ENCODE measurements around the gene FRK. TPM values are rescaled to one million over a fixed set of nuclear protein-coding genes. Genes with fewer than 3 reads are reported as not detected.
A peak's percentile ranks its signal among the peaks of the same experiment; 100 is the strongest.

FRK gene
- total and polyA plus RNA-seq, 2 experiments from 2014 or later = 2.7 to 16.9 TPM

DNA sequence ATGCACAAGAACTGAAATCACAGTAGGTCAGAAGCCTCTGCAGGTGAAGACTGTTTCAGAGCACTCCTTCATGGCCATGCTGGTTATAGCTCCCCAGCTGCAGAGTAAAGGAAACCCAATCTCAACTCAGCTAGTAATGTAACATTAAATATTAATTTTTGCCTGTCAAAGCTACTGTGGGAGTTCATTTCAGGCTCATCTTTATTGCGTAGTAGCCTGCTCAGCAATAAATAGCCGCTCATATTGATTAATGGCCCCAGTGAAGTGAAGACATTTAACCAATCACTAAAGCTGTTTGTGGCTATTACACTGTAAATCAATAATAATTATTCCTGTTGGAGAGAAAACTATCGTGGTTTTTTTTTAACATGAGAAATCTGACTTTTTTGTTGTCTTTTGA lies 101.7 kb downstream of the FRK start:
- H2AFZ ChIP-seq = no peak overlapping the region
- no peaks in the 10 kb centered on the region for H3K36me3 ChIP-seq (replicated peaks; ENCODE audit: insufficient read depth, low read depth)
- H3K9me3 ChIP-seq (ENCODE audit: low read depth) = no peaks in the 10 kb centered on the region
- no peak for DNase-seq (ENCODE audit: low spot score)
- no peaks in the 10 kb centered on the region for H3K27me3 ChIP-seq
- WGBS (ENCODE audit: low lambda C conversion rate, missing lambda C conversion rate) = 91% methylated on average over 3 of the region's 3 CpGs
- H3K79me2 ChIP-seq = no peaks in the 10 kb centered on the region
- H3K9me2 ChIP-seq (replicated peaks; ENCODE audit: insufficient read depth) = no peaks in the 10 kb centered on the region
- H3K4me3 ChIP-seq = no peak overlapping the region
- no peak overlapping the region for H3K27ac ChIP-seq
- H3K4me1 ChIP-seq (ENCODE audit: insufficient read depth) = no peaks in the 10 kb centered on the region
- no peak overlapping the region for H3K4me2 ChIP-seq
- TF ChIP-seq EZH2 (IDR thresholded peaks at IDR 0.05; ENCODE audit: borderline replicate concordance) (no peak), EZH2phosphoT487 (IDR thresholded peaks at IDR 0.05; ENCODE audit: low read depth, severe bottlenecking, unreplicated experiment) (no peak)
- TF ChIP-seq, protein P1, sequence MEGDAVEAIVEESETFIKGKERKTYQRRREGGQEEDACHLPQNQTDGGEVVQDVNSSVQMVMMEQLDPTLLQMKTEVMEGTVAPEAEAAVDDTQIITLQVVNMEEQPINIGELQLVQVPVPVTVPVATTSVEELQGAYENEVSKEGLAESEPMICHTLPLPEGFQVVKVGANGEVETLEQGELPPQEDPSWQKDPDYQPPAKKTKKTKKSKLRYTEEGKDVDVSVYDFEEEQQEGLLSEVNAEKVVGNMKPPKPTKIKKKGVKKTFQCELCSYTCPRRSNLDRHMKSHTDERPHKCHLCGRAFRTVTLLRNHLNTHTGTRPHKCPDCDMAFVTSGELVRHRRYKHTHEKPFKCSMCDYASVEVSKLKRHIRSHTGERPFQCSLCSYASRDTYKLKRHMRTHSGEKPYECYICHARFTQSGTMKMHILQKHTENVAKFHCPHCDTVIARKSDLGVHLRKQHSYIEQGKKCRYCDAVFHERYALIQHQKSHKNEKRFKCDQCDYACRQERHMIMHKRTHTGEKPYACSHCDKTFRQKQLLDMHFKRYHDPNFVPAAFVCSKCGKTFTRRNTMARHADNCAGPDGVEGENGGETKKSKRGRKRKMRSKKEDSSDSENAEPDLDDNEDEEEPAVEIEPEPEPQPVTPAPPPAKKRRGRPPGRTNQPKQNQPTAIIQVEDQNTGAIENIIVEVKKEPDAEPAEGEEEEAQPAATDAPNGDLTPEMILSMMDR (IDR thresholded peaks at IDR 0.05; ENCODE audit: poor library complexity) = no peak
- H4K20me1 ChIP-seq (ENCODE audit: insufficient read depth, poor library complexity, severe bottlenecking) = no peaks in the 10 kb centered on the region

DNA sequence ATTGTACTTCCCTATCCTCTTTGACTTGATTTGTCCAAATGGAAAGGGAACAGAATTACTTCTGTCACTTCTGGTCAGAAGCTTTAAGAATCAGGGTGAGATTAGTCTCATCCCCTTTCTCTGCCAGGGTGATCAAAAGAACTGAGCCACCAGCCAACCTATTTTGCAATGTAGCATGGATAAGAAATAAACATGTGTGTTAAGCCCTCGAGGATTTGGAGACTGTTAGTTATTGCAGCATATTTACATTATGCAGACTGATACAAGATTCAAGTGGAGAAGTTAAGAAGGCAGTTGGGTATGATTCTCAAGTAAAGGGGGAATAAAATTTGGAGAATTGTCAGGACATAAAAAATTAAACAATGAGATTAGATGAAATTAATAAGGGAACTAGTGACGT lies 106.0 kb downstream of the FRK start:
- H4K20me1 ChIP-seq (ENCODE audit: insufficient read depth, poor library complexity, severe bottlenecking) = no peaks in the 10 kb centered on the region
- no peak overlapping the region for H2AFZ ChIP-seq
- H3K4me3 ChIP-seq = no peak overlapping the region
- H3K27me3 ChIP-seq = no peaks in the 10 kb centered on the region
- no peaks in the 10 kb centered on the region for H3K4me1 ChIP-seq (ENCODE audit: insufficient read depth)
- 76% methylated on average over 2 of the region's 2 CpGs for WGBS (ENCODE audit: low lambda C conversion rate, missing lambda C conversion rate)
- no peak overlapping the region for H3K4me2 ChIP-seq
- H3K9me3 ChIP-seq (ENCODE audit: low read depth) = no peaks in the 10 kb centered on the region
- H3K36me3 ChIP-seq (replicated peaks; ENCODE audit: insufficient read depth, low read depth) = no peaks in the 10 kb centered on the region
- no peak for DNase-seq (ENCODE audit: low spot score)
- TF ChIP-seq, protein P1 (IDR thresholded peaks at IDR 0.05; ENCODE audit: poor library complexity) = no peak
- TF ChIP-seq EZH2phosphoT487 (IDR thresholded peaks at IDR 0.05; ENCODE audit: low read depth, severe bottlenecking, unreplicated experiment) (no peak), EZH2 (IDR thresholded peaks at IDR 0.05; ENCODE audit: borderline replicate concordance) (no peak)
- H3K9me2 ChIP-seq (replicated peaks; ENCODE audit: insufficient read depth) = no peaks in the 10 kb centered on the region
- no peak overlapping the region for H3K27ac ChIP-seq
- no peaks in the 10 kb centered on the region for H3K79me2 ChIP-seq

DNA sequence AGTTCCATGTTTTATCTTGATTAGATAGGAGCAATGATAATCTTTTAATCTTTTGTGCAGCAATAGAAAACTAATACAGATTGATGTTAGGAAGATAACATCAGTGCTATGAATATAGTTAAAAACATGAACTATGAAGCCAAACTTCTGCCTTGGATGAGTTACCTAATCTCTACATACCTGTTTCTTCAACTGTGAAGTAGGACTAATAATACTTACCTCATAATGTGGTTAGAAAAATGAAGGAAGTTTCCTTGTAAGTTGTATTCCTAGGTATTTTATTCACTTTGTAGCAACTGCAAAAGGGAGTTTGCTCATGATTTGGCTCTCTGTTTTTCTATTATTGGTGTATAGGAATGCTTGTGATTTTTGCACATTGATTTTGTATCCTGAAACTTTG lies 111.9 kb downstream of the FRK start:
- H3K27ac ChIP-seq = peak overlapping the region; percentile 63
- H4K20me1 ChIP-seq (ENCODE audit: insufficient read depth, poor library complexity, severe bottlenecking) = no peaks in the 10 kb centered on the region
- DNase-seq (ENCODE audit: low spot score) = no peak
- H3K36me3 ChIP-seq (replicated peaks; ENCODE audit: insufficient read depth, low read depth) = no peaks in the 10 kb centered on the region
- TF ChIP-seq, protein P1 (IDR thresholded peaks at IDR 0.05; ENCODE audit: poor library complexity) = no peak
- no peaks in the 10 kb centered on the region for H3K9me2 ChIP-seq (replicated peaks; ENCODE audit: insufficient read depth)
- no peaks in the 10 kb centered on the region for H3K27me3 ChIP-seq
- no peaks in the 10 kb centered on the region for H3K9me3 ChIP-seq (ENCODE audit: low read depth)
- no peak overlapping the region for H3K4me3 ChIP-seq
- H3K79me2 ChIP-seq = no peaks in the 10 kb centered on the region
- H3K4me2 ChIP-seq = peak overlapping the region; percentile 16
- no peaks in the 10 kb centered on the region for H3K4me1 ChIP-seq (ENCODE audit: insufficient read depth)
- no peak overlapping the region for H2AFZ ChIP-seq

DNA sequence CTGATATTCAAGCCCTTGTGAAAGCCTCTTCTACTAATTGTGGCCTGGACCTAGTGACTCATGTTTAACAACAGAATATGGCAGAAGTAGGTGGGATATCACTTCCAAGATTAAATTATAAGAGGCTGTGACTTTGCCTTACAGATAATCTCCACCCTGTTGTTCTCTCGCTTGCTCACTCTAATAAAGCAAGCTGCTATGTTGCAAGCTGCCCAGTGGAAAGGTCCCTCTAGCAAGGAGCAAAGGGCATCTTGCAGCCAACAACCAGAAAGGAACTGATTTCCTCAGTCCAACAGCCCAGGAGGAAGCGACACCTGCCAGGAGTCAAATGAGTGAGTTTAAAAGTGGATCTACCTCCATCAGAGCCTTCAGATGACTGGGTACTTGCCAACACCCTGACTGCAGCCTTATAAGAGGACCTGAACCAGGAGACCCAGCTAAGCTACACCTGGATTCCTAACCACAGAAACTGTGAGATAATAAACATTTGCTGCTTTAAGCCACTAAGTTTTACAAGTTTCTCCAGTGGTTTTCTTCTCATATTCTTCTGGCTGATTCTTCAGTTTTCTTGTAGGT lies 112.6 kb downstream of the FRK start:
- no peak overlapping the region for H3K4me3 ChIP-seq
- peak overlapping the region; percentile 16 for H3K4me2 ChIP-seq
- DNase-seq (ENCODE audit: low spot score) = peak; percentile 51
- no peaks in the 10 kb centered on the region for H3K9me3 ChIP-seq (ENCODE audit: low read depth)
- no peaks in the 10 kb centered on the region for H3K36me3 ChIP-seq (replicated peaks; ENCODE audit: insufficient read depth, low read depth)
- 71% methylated on average over 2 of the region's 2 CpGs for WGBS (ENCODE audit: low lambda C conversion rate, missing lambda C conversion rate)
- peak overlapping the region; percentile 63 for H3K27ac ChIP-seq
- TF ChIP-seq EZH2 (IDR thresholded peaks at IDR 0.05; ENCODE audit: borderline replicate concordance) (no peak), EZH2phosphoT487 (IDR thresholded peaks at IDR 0.05; ENCODE audit: low read depth, severe bottlenecking, unreplicated experiment) (no peak)
- TF ChIP-seq, protein P1 (IDR thresholded peaks at IDR 0.05; ENCODE audit: poor library complexity) = no peak
- H2AFZ ChIP-seq = no peak overlapping the region
- H3K9me2 ChIP-seq (replicated peaks; ENCODE audit: insufficient read depth) = no peaks in the 10 kb centered on the region
- no peaks in the 10 kb centered on the region for H3K4me1 ChIP-seq (ENCODE audit: insufficient read depth)
- H3K79me2 ChIP-seq = no peaks in the 10 kb centered on the region
- no peaks in the 10 kb centered on the region for H3K27me3 ChIP-seq
- H4K20me1 ChIP-seq (ENCODE audit: insufficient read depth, poor library complexity, severe bottlenecking) = no peaks in the 10 kb centered on the region
